Measurements from ENCODE around the gene LGI1. TPM values are rescaled to one million over a fixed set of nuclear protein-coding genes. Genes with fewer than 3 reads are reported as not detected.

The LGI1 gene
- total RNA-seq = 52.8 TPM

DNA sequence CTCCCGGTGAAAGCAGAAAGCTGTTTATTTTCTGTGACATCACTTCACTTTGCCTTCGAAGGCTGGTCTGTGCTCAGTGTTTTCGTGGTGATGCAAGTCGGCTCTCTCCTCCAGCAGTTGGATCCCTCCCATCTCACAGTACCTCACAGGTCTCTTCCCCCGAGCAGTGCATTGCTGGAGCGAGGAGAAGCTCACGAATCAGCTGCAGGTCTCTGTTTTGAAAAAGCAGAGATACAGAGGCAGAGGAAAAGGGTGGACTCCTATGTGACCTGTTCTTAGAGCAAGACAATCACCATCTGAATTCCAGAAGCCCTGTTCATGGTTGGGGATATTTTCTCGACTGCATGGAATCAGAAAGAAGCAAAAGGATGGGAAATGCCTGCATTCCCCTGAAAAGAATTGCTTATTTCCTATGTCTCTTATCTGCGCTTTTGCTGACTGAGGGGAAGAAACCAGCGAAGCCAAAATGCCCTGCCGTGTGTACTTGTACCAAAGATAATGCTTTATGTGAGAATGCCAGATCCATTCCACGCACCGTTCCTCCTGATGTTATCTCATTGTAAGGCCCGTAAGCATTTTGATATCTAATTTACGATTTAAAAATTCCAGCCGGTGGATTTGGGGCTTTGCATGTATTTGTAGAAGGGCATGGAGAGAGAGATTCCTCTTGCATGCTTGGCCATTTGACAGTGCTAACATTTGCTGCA lies at the start of gene LGI1:
LGI1 (plus strand) TSS at position 136 of the 707 bp plus-strand sequence; CDS start at position 345, 209 bp downstream.

Other genes with a start within 250 kb of the LGI1 start
- 1.2 TPM for gene FFAR4, start 191.3 kb upstream of the LGI1 start, total RNA-seq
- 6.7 TPM for gene RBP4, start 156.7 kb upstream of the LGI1 start, total RNA-seq
- gene PDE6C, start 145.4 kb upstream of the LGI1 start, total RNA-seq = not detected
- gene FRA10AC1, start 55.3 kb upstream of the LGI1 start, total RNA-seq = 20.8 TPM
- 8.5 TPM for gene SLC35G1, start 136.0 kb downstream of the LGI1 start, total RNA-seq
- gene PLCE1, start 236.0 kb downstream of the LGI1 start, total RNA-seq = 10.6 TPM

Measured in diencephalon (tissue), 1 donor.